Sigmoid colon (tissue), 4 donors: ENCODE measurements around the gene CXorf49.
"Not testable (repeated sequence)": the region's sequence is repeated elsewhere in the genome, so short reads cannot be mapped to it uniquely, and the experiment has no call there.

Source experiments
- POLR2A ChIP-seq, 2 donors: fragments of 450-650 bp; IDR thresholded peaks; one replicate each; pipeline ENCODE4 v1.6.1; 2016; ENCODE audit warnings: antibody characterized with exemption in 2 of 2, mild to moderate bottlenecking in 2 of 2, moderate library complexity in 2 of 2
- POLR2AphosphoS5 ChIP-seq, 4 donors: sonication (generic); formaldehyde crosslinking; IDR thresholded peaks; one replicate each; pipeline ENCODE4 v1.6.1; 2017; ENCODE audit warnings: antibody characterized with exemption in 4 of 4

DNA sequence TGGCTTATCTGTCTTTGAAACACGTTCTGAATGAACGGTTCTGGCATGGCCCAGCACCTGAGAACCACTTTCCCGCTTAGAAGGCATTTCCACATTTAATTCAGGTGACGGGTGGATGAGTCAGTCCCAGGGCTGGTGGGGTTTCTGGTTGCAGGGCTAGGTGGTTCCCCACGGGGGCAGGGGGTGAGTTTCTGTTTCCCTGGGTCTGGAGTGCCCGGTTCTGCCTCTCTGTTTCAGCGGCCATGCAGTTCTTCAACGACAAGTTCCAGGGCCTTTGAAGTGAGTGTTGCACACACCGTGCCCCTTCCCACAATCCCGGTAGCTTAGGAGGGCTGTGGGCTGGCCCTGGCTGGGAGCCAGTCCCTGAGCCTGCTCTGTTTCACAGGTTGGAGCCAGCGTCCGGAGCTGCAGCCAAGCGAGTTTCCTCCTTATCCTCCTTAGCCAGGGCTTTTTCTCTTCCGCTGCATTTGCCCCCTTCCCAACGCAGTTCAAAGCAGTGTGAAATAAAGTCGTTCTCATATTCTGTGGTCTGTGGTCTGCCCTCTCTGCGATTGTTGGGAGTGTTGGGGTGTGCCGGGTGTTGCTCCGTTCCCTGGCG lies 2.3 kb upstream of the CXorf49 start:
- TF ChIP-seq POLR2AphosphoS5, POLR2A (IDR thresholded peaks at IDR 0.05): not testable (repeated sequence)
